Measurements from ENCODE around the gene TSEN54.
"Not testable (repeated sequence)": the region's sequence is repeated elsewhere in the genome, so short reads cannot be mapped to it uniquely, and the experiment has no call there.

TSEN54 gene

DNA sequence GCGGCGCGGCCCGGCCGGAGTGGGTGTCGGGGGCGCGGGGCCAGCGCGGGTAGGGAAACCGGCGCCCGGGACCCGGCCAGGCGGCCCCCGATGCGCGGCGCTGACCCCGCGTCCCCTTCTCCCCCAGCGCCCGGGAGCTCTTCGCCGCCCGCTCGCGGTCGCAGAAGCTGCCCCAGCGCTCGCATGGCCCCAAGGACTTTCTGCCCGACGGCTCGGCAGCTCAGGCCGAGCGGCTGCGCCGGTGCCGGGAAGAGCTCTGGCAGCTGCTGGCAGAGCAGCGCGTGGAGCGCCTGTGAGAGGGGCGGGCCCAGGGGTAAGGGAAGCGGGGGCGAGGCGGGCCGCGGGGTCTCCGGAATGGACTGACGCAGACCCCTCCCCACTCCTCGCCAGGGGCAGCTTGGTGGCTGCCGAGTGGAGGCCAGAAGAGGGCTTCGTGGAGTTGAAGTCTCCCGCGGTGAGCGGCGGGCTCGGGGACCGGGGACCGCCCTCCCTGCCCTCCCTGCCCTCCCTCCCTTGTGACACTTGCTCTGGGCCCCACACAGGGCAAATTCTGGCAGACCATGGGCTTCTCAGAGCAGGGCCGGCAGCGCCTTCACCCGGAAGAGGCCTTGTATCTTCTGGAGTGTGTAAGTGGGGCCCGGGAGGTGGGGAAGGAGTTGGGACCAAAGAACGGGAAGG is 430 bp downstream of the TSEN54 start:
- CTCF ChIA-PET = interaction anchor here (0.5 to 3.1 kb wide), 35 partner anchors 8 to 482 kb away, joined by 3 to 57 read pairs (median 3); partner anchors contain the start of genes LLGL2, MIF4GD, SMIM5 and TMEM94
- POLR2A ChIA-PET = interaction anchor here (0.7 to 2.2 kb wide), 10 partner anchors 9 to 263 kb away, joined by 3 to 9 read pairs (median 4); partner anchors contain the start of genes LLGL2, RECQL5, SAP30BP and TMEM94
- TF ChIP-seq, protein P1, sequence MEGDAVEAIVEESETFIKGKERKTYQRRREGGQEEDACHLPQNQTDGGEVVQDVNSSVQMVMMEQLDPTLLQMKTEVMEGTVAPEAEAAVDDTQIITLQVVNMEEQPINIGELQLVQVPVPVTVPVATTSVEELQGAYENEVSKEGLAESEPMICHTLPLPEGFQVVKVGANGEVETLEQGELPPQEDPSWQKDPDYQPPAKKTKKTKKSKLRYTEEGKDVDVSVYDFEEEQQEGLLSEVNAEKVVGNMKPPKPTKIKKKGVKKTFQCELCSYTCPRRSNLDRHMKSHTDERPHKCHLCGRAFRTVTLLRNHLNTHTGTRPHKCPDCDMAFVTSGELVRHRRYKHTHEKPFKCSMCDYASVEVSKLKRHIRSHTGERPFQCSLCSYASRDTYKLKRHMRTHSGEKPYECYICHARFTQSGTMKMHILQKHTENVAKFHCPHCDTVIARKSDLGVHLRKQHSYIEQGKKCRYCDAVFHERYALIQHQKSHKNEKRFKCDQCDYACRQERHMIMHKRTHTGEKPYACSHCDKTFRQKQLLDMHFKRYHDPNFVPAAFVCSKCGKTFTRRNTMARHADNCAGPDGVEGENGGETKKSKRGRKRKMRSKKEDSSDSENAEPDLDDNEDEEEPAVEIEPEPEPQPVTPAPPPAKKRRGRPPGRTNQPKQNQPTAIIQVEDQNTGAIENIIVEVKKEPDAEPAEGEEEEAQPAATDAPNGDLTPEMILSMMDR (IDR thresholded peaks at IDR 0.05; ENCODE audit: insufficient read depth, low read length, missing control alignments) = no peak
- peak overlapping the region; percentile 75 for H3K4me3 ChIP-seq (ENCODE audit: low read depth, low read length)
- DNase-seq (ENCODE audit: low read depth, low spot score) = no peak

DNA sequence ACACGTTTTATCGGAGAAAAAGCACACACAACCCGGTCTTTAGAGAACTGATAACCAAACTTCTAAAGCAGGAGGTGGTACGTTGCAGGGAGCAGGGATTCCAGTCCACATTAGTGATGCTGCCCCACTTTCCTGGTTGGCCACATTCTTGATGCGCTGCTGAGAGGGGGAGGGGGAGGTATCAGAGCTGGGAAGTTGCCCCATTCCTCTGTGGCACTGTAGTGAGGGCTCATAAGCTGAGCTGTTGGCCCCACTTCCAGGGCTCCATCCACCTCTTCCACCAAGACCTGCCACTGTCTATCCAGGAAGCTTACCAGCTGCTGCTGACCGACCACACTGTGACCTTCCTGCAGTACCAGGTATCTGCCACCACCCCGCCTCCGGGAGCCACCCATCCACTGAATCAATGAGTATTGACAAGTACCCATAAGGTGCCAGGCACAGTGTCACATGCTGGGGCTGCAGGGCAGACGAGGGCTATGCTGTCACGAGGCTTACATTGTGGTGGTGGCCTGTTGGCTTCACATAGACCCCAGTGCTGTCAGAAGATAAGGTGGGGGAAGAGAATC is 1.1 kb downstream of the TSEN54 start:
- CTCF ChIA-PET = interaction anchor here (0.9 to 3.1 kb wide), 18 partner anchors 9 to 247 kb away, joined by 3 to 57 read pairs (median 5); partner anchors contain the start of genes MIF4GD and SMIM5
- peak overlapping the region; percentile 75 for H3K4me3 ChIP-seq (ENCODE audit: low read depth, low read length)
- POLR2A ChIA-PET = interaction anchor here (1.3 to 2.2 kb wide), 4 partner anchors 8 to 149 kb away, joined by 3 to 9 read pairs (median 4); partner anchors contain the start of genes LLGL2, RECQL5, SAP30BP and TMEM94
- TF ChIP-seq, protein P1 (IDR thresholded peaks at IDR 0.05; ENCODE audit: insufficient read depth, low read length, missing control alignments) = no peak
- DNase-seq (ENCODE audit: low read depth, low spot score) = no peak

DNA sequence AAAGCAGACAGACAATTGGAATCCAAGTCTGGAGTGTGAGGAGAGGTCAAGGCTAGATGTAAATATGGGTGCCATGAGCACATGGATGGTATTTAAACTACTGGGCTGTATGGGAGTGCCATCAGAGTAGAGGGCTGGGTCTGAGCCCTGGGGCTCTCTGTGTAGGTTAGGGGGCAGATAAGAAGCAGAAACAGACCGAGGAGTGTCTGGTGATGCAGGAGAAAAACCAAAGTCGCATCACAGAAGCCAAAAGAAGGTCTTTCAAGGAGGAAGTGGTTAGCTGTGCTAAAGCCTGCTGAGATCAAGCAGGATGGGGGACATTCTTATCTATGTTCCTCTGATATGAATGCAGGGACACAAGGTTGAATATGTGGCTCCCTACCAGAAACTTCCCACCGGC is 1.9 kb downstream of the TSEN54 start:
- ChIA-PET POLR2A (no interaction called here), CTCF (interaction anchor here (1.2 to 3.1 kb wide), 10 partner anchors 10 to 248 kb away, joined by 4 to 57 read pairs (median 6); partner anchors contain the start of genes MIF4GD and SMIM5)
- H3K4me3 ChIP-seq (ENCODE audit: low read depth, low read length) = no peak overlapping the region
- no peak for DNase-seq (ENCODE audit: low read depth, low spot score)
- TF ChIP-seq, protein P1 (IDR thresholded peaks at IDR 0.05; ENCODE audit: insufficient read depth, low read length, missing control alignments) = no peak

DNA sequence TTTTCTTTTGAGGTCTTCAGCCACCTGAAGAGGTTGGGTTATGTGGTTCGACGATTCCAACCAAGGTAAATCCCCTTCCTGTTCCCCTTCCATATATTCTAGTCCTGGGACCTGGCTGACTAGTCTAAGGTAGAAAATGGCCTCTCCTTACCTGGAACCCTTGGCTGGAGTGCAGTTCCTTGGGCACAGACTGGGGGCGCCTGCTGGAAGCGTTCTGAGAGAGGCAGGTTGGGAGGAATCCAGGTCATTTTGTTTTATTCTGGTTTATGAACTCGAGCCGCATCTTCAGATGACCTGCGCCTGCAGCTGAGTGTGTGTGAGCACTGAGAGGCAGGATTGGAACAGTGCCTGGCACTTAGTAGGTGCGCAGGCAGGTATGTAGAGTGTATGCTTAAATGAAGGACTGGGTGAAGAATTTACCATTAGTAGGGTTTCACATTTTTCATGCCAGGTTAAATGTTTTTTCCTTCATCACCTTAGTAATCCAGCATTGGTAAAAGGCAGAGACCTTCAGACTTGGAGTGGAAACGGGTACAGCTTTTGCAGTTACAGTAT is 2.7 kb downstream of the TSEN54 start:
- CTCF ChIA-PET = interaction anchor here (0.9 to 3.1 kb wide), 7 partner anchors 11 to 231 kb away, joined by 3 to 57 read pairs (median 4); partner anchors contain the start of genes MYO15B, SMIM5 and TMEM94
- no peak for DNase-seq (ENCODE audit: low read depth, low spot score)
- TF ChIP-seq, protein P1 (IDR thresholded peaks at IDR 0.05; ENCODE audit: insufficient read depth, low read length, missing control alignments) = no peak
- H3K4me3 ChIP-seq (ENCODE audit: low read depth, low read length) = no peak overlapping the region
- POLR2A ChIA-PET = no interaction called here

DNA sequence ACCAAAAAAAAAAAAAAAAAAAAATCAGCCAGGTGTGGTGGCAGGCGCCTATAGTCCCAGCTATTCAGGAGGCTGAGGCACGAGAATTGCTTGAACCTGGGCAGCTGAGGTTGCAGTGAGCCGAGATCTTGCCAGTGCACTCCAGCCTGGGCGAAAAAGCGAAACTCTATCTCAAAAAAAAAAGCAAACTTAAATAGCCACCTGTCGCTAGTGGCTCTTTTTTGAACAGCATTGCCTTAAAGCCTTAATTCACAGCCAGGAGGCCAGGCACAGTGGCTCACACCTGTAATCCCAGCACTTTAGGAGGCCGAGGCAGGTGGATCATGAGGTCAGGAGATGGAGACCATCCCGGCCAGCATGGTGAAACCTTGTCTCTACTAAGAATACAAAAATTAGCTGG is 4.1 kb downstream of the TSEN54 start:
- H3K4me3 ChIP-seq (ENCODE audit: low read depth, low read length); DNase-seq (ENCODE audit: low read depth, low spot score): not testable (repeated sequence)
- ChIA-PET CTCF (interaction anchor here (0.6 to 1.9 kb wide), 4 partner anchors 34 to 227 kb away, joined by 4 to 7 read pairs (median 6); partner anchors contain the start of genes SMIM5 and TMEM94), POLR2A (interaction anchor here (0.7 kb wide), 1 partner anchor 12 kb away, joined by 3 read pairs; no protein-coding TSS in a partner anchor)

DNA sequence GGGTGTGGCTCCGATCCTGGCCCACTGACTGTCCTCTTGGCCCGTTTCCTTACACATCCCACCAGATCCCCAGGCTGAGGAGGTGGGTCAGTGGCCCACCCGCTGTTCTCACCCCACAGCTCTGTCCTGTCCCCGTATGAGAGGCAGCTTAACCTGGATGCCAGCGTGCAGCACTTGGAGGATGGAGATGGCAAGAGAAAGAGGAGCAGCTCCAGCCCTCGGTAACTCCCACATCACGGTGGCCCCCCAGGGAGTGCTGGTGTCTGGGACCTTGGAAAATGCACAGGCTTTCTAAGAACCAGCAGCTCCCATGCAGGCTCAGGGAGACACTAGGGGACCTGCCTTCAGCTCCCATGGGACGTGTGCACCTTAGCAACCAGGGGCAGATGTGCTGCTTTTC is 5.0 kb downstream of the TSEN54 start:
- CTCF ChIA-PET = interaction anchor here (0.6 to 1.9 kb wide), 2 partner anchors 34 to 227 kb away, joined by 5 to 7 read pairs; no protein-coding TSS in a partner anchor
- TF ChIP-seq, protein P1 (IDR thresholded peaks at IDR 0.05; ENCODE audit: insufficient read depth, low read length, missing control alignments) = no peak
- POLR2A ChIA-PET = no interaction called here

More for the DNA sequence above, 5.0 kb downstream of the TSEN54 start:
- no peak overlapping the region for H3K4me3 ChIP-seq (ENCODE audit: low read depth, low read length)
- DNase-seq (ENCODE audit: low read depth, low spot score) = no peak
